Measurements from ENCODE around the gene CTDSPL2. TPM values are rescaled to one million over a fixed set of nuclear protein-coding genes. Genes with fewer than 3 reads are reported as not detected.

The CTDSPL2 gene
- total RNA-seq, 3 donors from 2014 or later: 48.3 to 101 (median 77.0) TPM

- peaks cover 34% of the 10 kb centered on the region for H3K36me3 ChIP-seq
- no peak overlapping the region for H3K27ac ChIP-seq
- H3K4me1 ChIP-seq: no peaks in the 10 kb centered on the region
- TF ChIP-seq POLR2AphosphoS5 (IDR thresholded peaks at IDR 0.05): no peak
- no peak for TF ChIP-seq POLR2A (IDR thresholded peaks at IDR 0.05)
- no peak for TF ChIP-seq CTCF (IDR thresholded peaks at IDR 0.05)
- intact Hi-C loops (cut with DNase I; ENCODE audit: low total_unique reads): no loop called here
- no peaks in the 10 kb centered on the region for H3K27me3 ChIP-seq
- peak overlapping the region in 1 of 3 donors; percentile 5 for H3K4me3 ChIP-seq
- DNase-seq (ENCODE audit: low spot score in 2 of 2): no peak
- H3K9me3 ChIP-seq: peaks cover 11 to 15% of the 10 kb centered on the region in 2 donors
Observed at GRCh38 chr15:44565387-44566154, 138.1 kb downstream of the CTDSPL2 start.

GRCh38 chr15:44566155-44566540 is 138.7 kb downstream of the CTDSPL2 start:
- Histone ChIP-seq H3K36me3 (peaks cover 34% of the 10 kb centered on the region), H3K4me1 (no peaks in the 10 kb centered on the region), H3K9me3 (peaks cover 11 to 15% of the 10 kb centered on the region in 2 donors), H3K27ac (no peak overlapping the region), H3K27me3 (no peaks in the 10 kb centered on the region), H3K4me3 (no peak overlapping the region)
- TF ChIP-seq POLR2AphosphoS5 (IDR thresholded peaks at IDR 0.05) (no peak), CTCF (IDR thresholded peaks at IDR 0.05) (no peak), POLR2A (IDR thresholded peaks at IDR 0.05) (no peak)
- intact Hi-C loops (cut with DNase I; ENCODE audit: low total_unique reads): no loop called here
- no peak for DNase-seq (ENCODE audit: low spot score in 2 of 2)

- intact Hi-C loops (cut with DNase I; ENCODE audit: low total_unique reads): no loop called here
- peaks cover 11 to 15% of the 10 kb centered on the region in 2 donors for H3K9me3 ChIP-seq
- no peaks in the 10 kb centered on the region for H3K4me1 ChIP-seq
- no peak overlapping the region for H3K4me3 ChIP-seq
- no peaks in the 10 kb centered on the region for H3K27me3 ChIP-seq
- H3K27ac ChIP-seq: no peak overlapping the region
- H3K36me3 ChIP-seq: peaks cover 34% of the 10 kb centered on the region
- no peak for TF ChIP-seq POLR2A (IDR thresholded peaks at IDR 0.05)
- no peak for TF ChIP-seq POLR2AphosphoS5 (IDR thresholded peaks at IDR 0.05)
- TF ChIP-seq CTCF (IDR thresholded peaks at IDR 0.05): no peak
- DNase-seq (ENCODE audit: low spot score in 2 of 2): no peak
Observed at GRCh38 chr15:44568338-44568737, 140.9 kb downstream of the CTDSPL2 start.

- no peaks in the 10 kb centered on the region for H3K4me1 ChIP-seq
- intact Hi-C loops (cut with DNase I; ENCODE audit: low total_unique reads): no loop called here
- no peaks in the 10 kb centered on the region for H3K27me3 ChIP-seq
- no peak for TF ChIP-seq POLR2AphosphoS5 (IDR thresholded peaks at IDR 0.05)
- no peak for TF ChIP-seq POLR2A (IDR thresholded peaks at IDR 0.05)
- H3K4me3 ChIP-seq: no peak overlapping the region
- H3K9me3 ChIP-seq: peaks cover 11 to 15% of the 10 kb centered on the region in 2 donors
- DNase-seq (ENCODE audit: low spot score in 2 of 2): no peak
- H3K27ac ChIP-seq: no peak overlapping the region
- peaks cover 26% of the 10 kb centered on the region for H3K36me3 ChIP-seq
Observed at GRCh38 chr15:44569316-44569715, 141.9 kb downstream of the CTDSPL2 start.

- H3K27me3 ChIP-seq: no peaks in the 10 kb centered on the region
- no peak for DNase-seq (ENCODE audit: low spot score in 2 of 2)
- H3K4me1 ChIP-seq: no peaks in the 10 kb centered on the region
- TF ChIP-seq POLR2AphosphoS5 (IDR thresholded peaks at IDR 0.05) (no peak), POLR2A (IDR thresholded peaks at IDR 0.05) (no peak), CTCF (IDR thresholded peaks at IDR 0.05) (no peak)
- H3K27ac ChIP-seq: no peak overlapping the region
- H3K36me3 ChIP-seq: peaks cover 16% of the 10 kb centered on the region
- no peak overlapping the region for H3K4me3 ChIP-seq
- intact Hi-C loops (cut with DNase I; ENCODE audit: low total_unique reads): no loop called here
- H3K9me3 ChIP-seq: peaks cover 8% of the 10 kb centered on the region in 2 donors
Observed at GRCh38 chr15:44570361-44570760, 142.9 kb downstream of the CTDSPL2 start.

Data from breast epithelium (tissue), 4 donors.